HepG2 (cell line): ENCODE data around the gene SSX4B. TPM values are rescaled to one million over a fixed set of nuclear protein-coding genes. Genes with fewer than 3 reads are reported as not detected.

ENCODE experiments used
- ATAC-seq: fragments of 200-7000 bp; cut with Tn5 transposase; 3 replicates; pipeline ENCODE4 v1.9.1; 2020; ENCODE audit warnings: mild to moderate bottlenecking, moderate library complexity
- BruUV-seq: library from RNA; stranded (reverse); fragments of 400-500 nt; replicated peaks from 2 replicates; lab custom pipeline; 2021; lab: Mats Ljungman, UMichigan
- CTCF ChIA-PET: fragments of 300-600 bp; formaldehyde crosslinking; extraction: SDS; loops from one replicate; lab custom pipeline; 2021; ENCODE audit warnings: low total read pairs, inconsistent platforms, low intra/inter-chr PET ratio; lab: Yijun Ruan, JAX
- POLR2A ChIA-PET: fragments of 350-600 bp; sonication (Branson Sonifier 250); formaldehyde crosslinking; loops from one replicate; lab custom pipeline; 2020; ENCODE audit warnings: antibody characterized with exemption, inconsistent platforms; lab: Yijun Ruan, JAX
- DNase-seq: peaks from one replicate; pipeline ENCODE4 v3.0.0-alpha.2; 2015; ENCODE audit warnings: low spot score
- FAIRE-seq: peaks from 3 replicates; lab custom pipeline; 2011; peaks lifted over from hg19 to GRCh38; lab: Jason Lieb, UNC
- H2AFZ ChIP-seq: one replicate; pipeline ENCODE4 v1.6.1; 2011; ENCODE audit warnings: low read length, inconsistent platforms
- H3K27ac ChIP-seq: fragments of 300-600 bp; 3 replicates; pipeline ENCODE4 v1.8.0; 2011; ENCODE audit warnings: mixed run types, mild to moderate bottlenecking, mixed read lengths, low read length, inconsistent platforms; ENCODE audit not compliant: insufficient read depth; ENCODE audit errors: extremely low read length
- H3K27me3 ChIP-seq, 2 experiments: fragments of 200-600 bp in 1 of 2; 2 replicates in 1 of 2; 3 replicates in 1 of 2; pipeline versions ENCODE4 v1.6.0 to v1.8.0; 2011; ENCODE audit warnings: low read length in 2 of 2, mild to moderate bottlenecking in 2 of 2, moderate library complexity in 2 of 2, inconsistent platforms in 1 of 2; ENCODE audit not compliant: insufficient read depth in 2 of 2, control insufficient read depth in 1 of 2
- H3K36me3 ChIP-seq, 2 experiments: fragments of 200-600 bp in 1 of 2; replicated peaks in 1 of 2; 2 replicates in 1 of 2; 3 replicates in 1 of 2; pipeline versions ENCODE4 v1.5.1 to v1.8.0; 2011; ENCODE audit warnings: low read length in 2 of 2, inconsistent platforms in 1 of 2; ENCODE audit not compliant: insufficient read depth in 2 of 2, control insufficient read depth in 1 of 2
- H3K4me1 ChIP-seq: 2 replicates; pipeline ENCODE4 v1.5.1; 2012; ENCODE audit warnings: low read length, inconsistent platforms; ENCODE audit not compliant: insufficient read depth
- H3K4me2 ChIP-seq: 2 replicates; pipeline ENCODE4 v1.6.0; 2011; ENCODE audit warnings: low read depth, low read length, inconsistent platforms
- H3K4me3 ChIP-seq, 3 experiments: fragments of 200-600 bp in 1 of 3; sonication (generic), shearing (Covaris generic) in 1 of 3; replicated peaks in 1 of 3; 2 replicates each; pipeline ENCODE4 v1.5.1; 2011 to 2016; ENCODE audit warnings: low read length in 3 of 3, inconsistent platforms in 2 of 3, low read depth in 2 of 3, mild to moderate bottlenecking in 2 of 3, control low read depth in 1 of 3, mixed read lengths in 1 of 3; ENCODE audit not compliant: insufficient read depth in 1 of 3
- H3K79me2 ChIP-seq: one replicate; pipeline ENCODE4 v1.6.1; 2011; ENCODE audit warnings: low read length, inconsistent platforms; ENCODE audit not compliant: insufficient read depth
- H3K9ac ChIP-seq: 2 replicates; pipeline ENCODE4 v1.6.0; 2011; ENCODE audit warnings: mild to moderate bottlenecking, low read depth, low read length, inconsistent platforms; ENCODE audit not compliant: insufficient read depth
- H3K9me3 ChIP-seq: 2 replicates; pipeline ENCODE4 v1.5.1; 2012; ENCODE audit warnings: mild to moderate bottlenecking, low read length
- H4K20me1 ChIP-seq: 2 replicates; pipeline ENCODE4 v1.6.0; 2011; ENCODE audit warnings: inconsistent platforms, mild to moderate bottlenecking, low read length, moderate library complexity; ENCODE audit not compliant: insufficient read depth
- IRX3 ChIP-seq: sonication (generic); formaldehyde crosslinking; IDR thresholded peaks from 2 replicates; pipeline ENCODE4 v1.8.1; 2023; ENCODE audit warnings: mild to moderate bottlenecking, low read depth, missing genetic modification reagents, borderline replicate concordance
- KLF13 ChIP-seq: sonication (generic); formaldehyde crosslinking; IDR thresholded peaks from 2 replicates; pipeline ENCODE4 v1.4.0; 2020; ENCODE audit warnings: mild to moderate bottlenecking, missing genetic modification reagents
- MIER2 ChIP-seq: IDR thresholded peaks from 2 replicates; pipeline ENCODE4 v1.6.1; 2016; ENCODE audit warnings: missing biosample characterization, missing genetic modification reagents
- REXO4 ChIP-seq: sonication (generic); formaldehyde crosslinking; IDR thresholded peaks from 2 replicates; pipeline ENCODE4 v1.8.0; 2022; ENCODE audit warnings: missing genetic modification reagents, mild to moderate bottlenecking, borderline replicate concordance
- RFXAP ChIP-seq: sonication (generic); formaldehyde crosslinking; IDR thresholded peaks from 2 replicates; pipeline ENCODE4 v1.4.0; 2020; ENCODE audit warnings: missing genetic modification reagents, borderline replicate concordance
- SSRP1 ChIP-seq: IDR thresholded peaks from 2 replicates; pipeline ENCODE4 v1.6.1; 2016; ENCODE audit warnings: control low read depth
- ZSCAN31 ChIP-seq: sonication (generic); formaldehyde crosslinking; IDR thresholded peaks from 2 replicates; pipeline ENCODE4 v1.5.0; 2020; ENCODE audit warnings: low read depth, mild to moderate bottlenecking, missing genetic modification reagents
- WGBS: methylation state at CpG from one replicate; pipeline ENCODE4 v1.1.6; 2017; ENCODE audit warnings: low lambda C conversion rate; 5-methylcytosine and 5-hydroxymethylcytosine counted together
- in situ Hi-C: cut with HindIII; loops from 2 replicates; pipeline ENCODE4 v1.10.0; 2017; ENCODE audit warnings: low pct_unique_long_range_greater_than_20kb; ENCODE audit not compliant: extremely low pct_ligation_motif_present
- intact Hi-C: fragments of 100-400 bp; cut with micrococcal nuclease; formaldehyde crosslinking; loops from one replicate; pipeline ENCODE4 v1.10.0; 2022; ENCODE audit not compliant: unreplicated experiment
- polyA plus RNA-seq, 8 experiments: library from polyadenylated mRNA; depleted of rRNA in 3 of 8; stranded (reverse) in 7 of 8; unstranded in 1 of 8; fragments of >200 nt; fragmentation: Illumina TruSeq in 4 of 8; extraction: Trizol in 4 of 8; gene quantifications; 2 replicates each; pipeline versions ENCODE4 v1.2.1 to v1.2.3, GENCODE V29; 2011 to 2016; ENCODE audit warnings: low read depth in 4 of 8, missing spikeins in 1 of 8, mixed read lengths in 1 of 8; ENCODE audit not compliant: insufficient read depth in 1 of 8
- total RNA-seq, 5 experiments: library from RNA; depleted of rRNA; stranded (reverse); fragments of >200 nt; fragmentation: Illumina TruSeq; extraction: Trizol; gene quantifications; 2 replicates each; pipeline ENCODE4 v1.2.3, GENCODE V29; 2016; ENCODE audit warnings: low read depth in 1 of 5
- TF ChIP-seq, protein P1 (sequence below): sonication (generic); formaldehyde crosslinking; IDR thresholded peaks from 2 replicates; pipeline ENCODE4 v1.4.0; 2020; ENCODE audit warnings: mild to moderate bottlenecking, low read depth, missing genetic modification reagents
- TF ChIP-seq, protein P2 (sequence below): sonication (generic); formaldehyde crosslinking; IDR thresholded peaks from 2 replicates; pipeline ENCODE4 v1.4.0; 2020; ENCODE audit warnings: mild to moderate bottlenecking, missing genetic modification reagents

Gene SSX4B
- total and polyA plus RNA-seq, 2 of the 13 experiments (the other 11 are each of a cell fraction or from before 2014, with no cell fraction given) = not detected

DNA sequence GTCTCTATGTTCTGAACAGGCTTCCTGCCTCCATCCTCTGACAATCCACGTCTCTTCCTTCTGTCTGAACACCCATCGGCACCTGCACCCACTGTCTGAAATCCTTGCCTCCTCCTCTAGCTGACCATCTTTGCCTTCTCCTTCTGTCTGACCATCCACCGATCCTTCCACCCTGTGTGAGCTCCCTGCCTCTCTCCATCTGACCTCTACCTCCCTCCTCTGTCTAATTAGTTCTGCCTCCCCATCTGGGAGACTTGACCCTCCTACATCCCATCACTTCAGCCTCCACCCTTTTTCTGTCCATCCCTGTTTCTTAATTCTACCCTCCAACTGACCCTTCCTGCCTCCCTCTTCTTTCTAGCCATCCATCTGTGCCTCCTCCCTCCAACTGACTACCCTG is 48.3 kb upstream of the SSX4B start:
- in situ Hi-C loops = no loop called here
- WGBS = 100% methylated on average over 3 of the region's 3 CpGs
- TF ChIP-seq REXO4 (CRISPR knock-in tag) (no peak), RFXAP (CRISPR knock-in tag) (no peak), MIER2 (CRISPR knock-in tag) (no peak), SSRP1 (CRISPR knock-in tag) (no peak), ZSCAN31 (no peak), IRX3 (CRISPR knock-in tag) (no peak), KLF13 (no peak)
- TF ChIP-seq, protein P1, sequence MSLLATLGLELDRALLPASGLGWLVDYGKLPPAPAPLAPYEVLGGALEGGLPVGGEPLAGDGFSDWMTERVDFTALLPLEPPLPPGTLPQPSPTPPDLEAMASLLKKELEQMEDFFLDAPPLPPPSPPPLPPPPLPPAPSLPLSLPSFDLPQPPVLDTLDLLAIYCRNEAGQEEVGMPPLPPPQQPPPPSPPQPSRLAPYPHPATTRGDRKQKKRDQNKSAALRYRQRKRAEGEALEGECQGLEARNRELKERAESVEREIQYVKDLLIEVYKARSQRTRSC (CRISPR knock-in tag) = no peak
- TF ChIP-seq, protein P2, sequence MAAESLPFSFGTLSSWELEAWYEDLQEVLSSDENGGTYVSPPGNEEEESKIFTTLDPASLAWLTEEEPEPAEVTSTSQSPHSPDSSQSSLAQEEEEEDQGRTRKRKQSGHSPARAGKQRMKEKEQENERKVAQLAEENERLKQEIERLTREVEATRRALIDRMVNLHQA (CRISPR knock-in tag) = no peak

More for the DNA sequence above, 48.3 kb upstream of the SSX4B start:
- CTCF ChIA-PET = no interaction called here
- POLR2A ChIA-PET = interaction anchor here (1.1 kb wide), 1 partner anchor 11 kb away, joined by 3 read pairs; no protein-coding TSS in a partner anchor
- H3K4me3 ChIP-seq = no peak overlapping the region
- no peak overlapping the region for H3K9ac ChIP-seq
- no peak overlapping the region for H3K4me2 ChIP-seq
- BruUV-seq = no TSS peak
- no peaks in the 10 kb centered on the region for H3K27me3 ChIP-seq
- peaks cover 2% of the 10 kb centered on the region; the same call in 1 of the 2 replicates for H4K20me1 ChIP-seq
- intact Hi-C loops = no loop called here
- FAIRE-seq = no peak
- no peak overlapping the region for H2AFZ ChIP-seq
- peaks cover 11% of the 10 kb centered on the region for H3K4me1 ChIP-seq
- H3K79me2 ChIP-seq = no peaks in the 10 kb centered on the region
- no peak for DNase-seq
- no peaks in the 10 kb centered on the region for H3K9me3 ChIP-seq
- ATAC-seq = no peak
- peaks cover 1 to 13% of the 10 kb centered on the region in 2 experiments; a peak in 3 of 5 replicates for H3K36me3 ChIP-seq
- no peak overlapping the region for H3K27ac ChIP-seq
